Neural crest cell (in vitro differentiated cells): Measurements from ENCODE around the gene UBE2J2. TPM values are rescaled to one million over a fixed set of nuclear protein-coding genes. Genes with fewer than 3 reads are reported as not detected.

Experiments used
- DNase-seq: peaks from one replicate; pipeline ENCODE4 v3.0.0; 2021; ENCODE audit warnings: low read depth, mixed read lengths, low spot score
- H3K27ac Mint-ChIP-seq: one replicate; pipeline ENCODE4 v1.8.0; 2021; ENCODE audit warnings: mild to moderate bottlenecking, mixed read lengths; ENCODE audit not compliant: unreplicated experiment
- H3K27me3 Mint-ChIP-seq: 2 replicates; pipeline ENCODE4 v1.8.0; 2021; ENCODE audit warnings: low read depth, mild to moderate bottlenecking, mixed read lengths
- H3K36me3 Mint-ChIP-seq: 2 replicates; pipeline ENCODE4 v1.8.0; 2021; ENCODE audit warnings: low read depth, mild to moderate bottlenecking, mixed read lengths
- H3K4me1 Mint-ChIP-seq: 2 replicates; pipeline ENCODE4 v1.8.0; 2021; ENCODE audit warnings: mixed read lengths
- H3K4me3 Mint-ChIP-seq: one replicate; pipeline ENCODE4 v1.8.0; 2021; ENCODE audit warnings: mild to moderate bottlenecking, mixed read lengths
- H3K9me3 Mint-ChIP-seq: 2 replicates; pipeline ENCODE4 v1.8.0; 2021; ENCODE audit warnings: mixed read lengths
- total RNA-seq: library from RNA; stranded (reverse); gene quantifications from 2 replicates; pipeline ENCODE4 v1.2.1, GENCODE V29; 2021
- TF ChIP-seq, protein P1 (sequence below): fragments of 200-600 bp; sonication (generic); conservative IDR thresholded peaks from 2 replicates; pipeline ENCODE4 v1.5.0; 2021; ENCODE audit warnings: antibody characterized with exemption, mild to moderate bottlenecking

Gene UBE2J2
- total RNA-seq, 1 donor from 2014 or later = 80.8 TPM

DNA sequence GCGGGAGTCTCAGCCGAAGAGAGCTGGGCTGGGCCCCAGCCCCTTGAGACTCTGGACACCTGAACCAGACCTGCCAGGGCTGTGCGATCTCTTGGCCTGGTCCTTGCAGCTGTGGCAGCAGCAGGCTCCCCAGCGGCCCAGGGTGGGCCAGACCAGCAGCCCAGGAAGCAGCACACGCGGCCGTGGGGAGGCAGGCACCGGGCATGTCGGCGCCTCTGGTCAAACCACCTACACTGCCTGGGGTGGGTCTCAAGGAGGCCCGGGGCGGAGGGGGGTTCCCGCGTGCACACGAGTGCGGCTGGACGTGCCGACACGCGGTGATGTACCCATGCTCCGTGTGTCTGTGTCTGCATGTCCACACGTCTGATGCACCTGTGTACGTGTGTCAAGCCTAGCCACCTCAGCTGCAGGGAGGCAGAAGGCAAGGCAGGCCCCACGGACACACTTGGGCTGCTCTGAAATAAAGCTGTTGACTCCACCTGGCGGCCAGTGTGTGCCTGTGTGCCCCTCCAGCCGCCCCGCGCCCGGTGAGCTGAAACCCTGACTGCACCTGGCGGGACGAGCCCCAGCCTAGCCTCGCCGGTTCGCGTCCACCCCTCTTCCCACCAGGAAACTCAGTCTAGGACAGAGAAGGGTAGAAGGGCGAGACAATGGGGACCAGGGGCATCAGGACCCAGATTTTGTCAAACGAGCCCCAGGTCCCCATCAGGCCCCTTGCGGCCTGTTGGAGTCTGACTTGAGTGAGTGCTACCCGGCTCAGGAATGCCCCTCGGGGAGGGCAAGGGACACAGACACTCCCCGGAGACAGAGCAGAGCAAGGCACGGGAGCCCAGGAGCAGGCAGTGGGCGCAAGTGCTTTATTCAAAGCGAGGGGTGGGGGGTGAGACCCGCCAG lies 18.1 kb upstream of the UBE2J2 start:
- DNase-seq = peak; percentile 64
- Mint-ChIP-seq H3K4me3 (peak overlapping the region; percentile 47), H3K4me1 (no peaks in the 10 kb centered on the region), H3K36me3 (no peaks in the 10 kb centered on the region), H3K9me3 (no peaks in the 10 kb centered on the region), H3K27ac (no peak overlapping the region), H3K27me3 (peaks cover 2% of the 10 kb centered on the region)
- TF ChIP-seq, protein P1, sequence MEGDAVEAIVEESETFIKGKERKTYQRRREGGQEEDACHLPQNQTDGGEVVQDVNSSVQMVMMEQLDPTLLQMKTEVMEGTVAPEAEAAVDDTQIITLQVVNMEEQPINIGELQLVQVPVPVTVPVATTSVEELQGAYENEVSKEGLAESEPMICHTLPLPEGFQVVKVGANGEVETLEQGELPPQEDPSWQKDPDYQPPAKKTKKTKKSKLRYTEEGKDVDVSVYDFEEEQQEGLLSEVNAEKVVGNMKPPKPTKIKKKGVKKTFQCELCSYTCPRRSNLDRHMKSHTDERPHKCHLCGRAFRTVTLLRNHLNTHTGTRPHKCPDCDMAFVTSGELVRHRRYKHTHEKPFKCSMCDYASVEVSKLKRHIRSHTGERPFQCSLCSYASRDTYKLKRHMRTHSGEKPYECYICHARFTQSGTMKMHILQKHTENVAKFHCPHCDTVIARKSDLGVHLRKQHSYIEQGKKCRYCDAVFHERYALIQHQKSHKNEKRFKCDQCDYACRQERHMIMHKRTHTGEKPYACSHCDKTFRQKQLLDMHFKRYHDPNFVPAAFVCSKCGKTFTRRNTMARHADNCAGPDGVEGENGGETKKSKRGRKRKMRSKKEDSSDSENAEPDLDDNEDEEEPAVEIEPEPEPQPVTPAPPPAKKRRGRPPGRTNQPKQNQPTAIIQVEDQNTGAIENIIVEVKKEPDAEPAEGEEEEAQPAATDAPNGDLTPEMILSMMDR = peak; percentile 74

DNA sequence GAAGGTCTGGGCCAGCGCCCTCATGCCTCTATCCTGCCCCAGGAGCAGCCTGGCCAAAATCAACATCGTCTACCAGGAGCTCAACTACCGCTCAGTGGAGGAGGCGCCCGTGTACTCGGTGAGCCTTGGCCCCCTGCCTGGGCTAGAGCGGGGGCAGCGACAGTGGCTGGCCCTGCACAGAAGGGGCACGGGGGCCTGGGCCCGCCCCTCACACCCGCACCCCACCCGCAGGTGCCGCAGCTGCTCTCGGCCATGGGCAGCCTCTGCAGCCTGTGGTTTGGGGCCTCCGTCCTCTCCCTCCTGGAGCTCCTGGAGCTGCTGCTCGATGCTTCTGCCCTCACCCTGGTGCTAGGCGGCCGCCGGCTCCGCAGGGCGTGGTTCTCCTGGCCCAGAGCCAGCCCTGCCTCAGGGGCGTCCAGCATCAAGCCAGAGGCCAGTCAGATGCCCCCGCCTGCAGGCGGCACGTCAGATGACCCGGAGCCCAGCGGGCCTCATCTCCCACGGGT lies 17.4 kb upstream of the UBE2J2 start:
- H3K27me3 Mint-ChIP-seq = peaks cover 2% of the 10 kb centered on the region
- H3K36me3 Mint-ChIP-seq = no peaks in the 10 kb centered on the region
- no peak overlapping the region for H3K27ac Mint-ChIP-seq
- TF ChIP-seq, protein P1 = no peak
- no peaks in the 10 kb centered on the region for H3K9me3 Mint-ChIP-seq
- no peak for DNase-seq
- H3K4me3 Mint-ChIP-seq = no peak overlapping the region
- no peaks in the 10 kb centered on the region for H3K4me1 Mint-ChIP-seq

DNA sequence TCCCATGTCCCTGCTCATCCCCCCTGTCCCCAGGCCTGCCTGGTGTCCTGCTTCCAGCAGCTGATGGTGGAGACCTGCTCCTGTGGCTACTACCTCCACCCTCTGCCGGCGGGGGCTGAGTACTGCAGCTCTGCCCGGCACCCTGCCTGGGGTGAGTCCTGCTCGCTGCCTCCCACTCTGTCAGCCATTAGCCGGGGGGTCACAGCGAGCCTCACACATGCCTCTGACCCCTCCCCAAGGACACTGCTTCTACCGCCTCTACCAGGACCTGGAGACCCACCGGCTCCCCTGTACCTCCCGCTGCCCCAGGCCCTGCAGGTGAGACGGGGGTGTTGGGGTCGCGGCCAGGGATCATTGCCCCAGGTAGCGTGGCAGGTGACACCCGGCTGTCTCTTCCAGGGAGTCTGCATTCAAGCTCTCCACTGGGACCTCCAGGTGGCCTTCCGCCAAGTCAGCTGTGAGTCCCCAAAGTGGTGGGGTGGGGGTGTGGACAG lies 16.6 kb upstream of the UBE2J2 start:
- TF ChIP-seq, protein P1 = peak; percentile 65
- H3K4me1 Mint-ChIP-seq = no peaks in the 10 kb centered on the region
- peak; percentile 78 for DNase-seq
- H3K4me3 Mint-ChIP-seq = peak overlapping the region; percentile 64
- no peaks in the 10 kb centered on the region for H3K36me3 Mint-ChIP-seq
- H3K9me3 Mint-ChIP-seq = no peaks in the 10 kb centered on the region
- H3K27ac Mint-ChIP-seq = no peak overlapping the region
- peaks cover 2% of the 10 kb centered on the region for H3K27me3 Mint-ChIP-seq

DNA sequence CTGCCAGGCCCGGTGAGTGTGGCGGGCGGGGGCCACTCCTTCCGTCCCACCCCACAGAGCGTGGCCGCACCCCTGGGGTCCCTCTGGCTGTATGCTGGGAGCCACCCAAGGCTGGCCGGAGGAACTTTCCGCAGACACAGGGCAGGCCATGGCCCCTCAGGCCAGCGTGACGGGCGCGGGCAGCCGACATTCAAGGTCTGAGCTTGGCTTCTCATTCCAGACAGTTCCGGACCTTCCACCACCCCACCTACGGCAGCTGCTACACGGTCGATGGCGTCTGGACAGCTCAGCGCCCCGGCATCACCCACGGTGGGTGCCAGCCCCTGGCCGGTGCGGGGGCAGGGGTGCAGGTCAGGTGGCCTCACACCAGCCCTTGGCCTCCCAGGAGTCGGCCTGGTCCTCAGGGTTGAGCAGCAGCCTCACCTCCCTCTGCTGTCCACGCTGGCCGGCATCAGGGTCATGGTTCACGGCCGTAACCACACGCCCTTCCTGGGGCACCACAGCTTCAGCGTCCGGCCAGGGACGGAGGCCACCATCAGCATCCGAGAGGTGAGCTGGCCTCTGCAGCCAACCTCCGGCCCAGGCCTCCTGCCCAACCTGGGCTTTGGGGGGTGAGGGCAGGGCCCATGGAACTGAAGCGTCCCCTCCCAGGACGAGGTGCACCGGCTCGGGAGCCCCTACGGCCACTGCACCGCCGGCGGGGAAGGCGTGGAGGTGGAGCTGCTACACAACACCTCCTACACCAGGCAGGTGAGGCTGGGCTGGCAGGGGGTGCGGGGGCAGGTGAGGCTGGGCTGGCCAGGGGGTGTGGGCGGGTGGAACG lies 13.8 kb upstream of the UBE2J2 start:
- Mint-ChIP-seq H3K27me3 (peaks cover 2% of the 10 kb centered on the region), H3K4me3 (no peak overlapping the region), H3K27ac (no peak overlapping the region), H3K9me3 (no peaks in the 10 kb centered on the region), H3K36me3 (no peaks in the 10 kb centered on the region), H3K4me1 (no peaks in the 10 kb centered on the region)
- TF ChIP-seq, protein P1 = no peak
- peak; percentile 3 for DNase-seq
